Mesenchymal stem cell (in vitro differentiated cells and primary cell): Measurements from ENCODE around the gene KIF5A.

Source experiments
- DNase-seq: peaks from one replicate; pipeline ENCODE4 v3.0.0-alpha.2; 2013
- H2AFZ ChIP-seq: one replicate; pipeline ENCODE4 v1.6.1; 2013; ENCODE audit warnings: low read depth, mild to moderate bottlenecking, control low read depth, inconsistent platforms, low read length, moderate library complexity
- H2AK5ac ChIP-seq: 2 replicates; pipeline ENCODE4 v1.6.1; 2013; ENCODE audit warnings: low read length, moderate library complexity, mild to moderate bottlenecking, inconsistent platforms; ENCODE audit not compliant: severe bottlenecking
- H2BK120ac ChIP-seq: one replicate; pipeline ENCODE4 v1.6.1; 2013; ENCODE audit warnings: low read depth, mild to moderate bottlenecking, inconsistent platforms, low read length, moderate library complexity
- H2BK12ac ChIP-seq, 2 experiments: one replicate each; pipeline ENCODE4 v1.6.1; 2013; ENCODE audit warnings: inconsistent platforms in 2 of 2, low read length in 2 of 2, mild to moderate bottlenecking in 2 of 2, moderate library complexity in 2 of 2, control low read depth in 1 of 2
- H2BK15ac ChIP-seq: one replicate; pipeline ENCODE4 v1.6.1; 2013; ENCODE audit warnings: mild to moderate bottlenecking, low read depth, inconsistent platforms; ENCODE audit not compliant: poor library complexity, severe bottlenecking
- H2BK5ac ChIP-seq: 2 replicates; pipeline ENCODE4 v1.6.1; 2013; ENCODE audit warnings: low read depth, mild to moderate bottlenecking, low read length, control low read depth, inconsistent platforms; ENCODE audit not compliant: poor library complexity, severe bottlenecking
- H3K14ac ChIP-seq, 2 experiments: one replicate each; pipeline ENCODE4 v1.6.1; 2013; ENCODE audit warnings: inconsistent platforms in 2 of 2, low read length in 2 of 2, control low read depth in 1 of 2, mild to moderate bottlenecking in 1 of 2, moderate library complexity in 1 of 2
- H3K18ac ChIP-seq, 2 experiments: one replicate each; pipeline ENCODE4 v1.6.1; 2013; ENCODE audit warnings: inconsistent platforms in 2 of 2, low read length in 2 of 2, control low read depth in 1 of 2, low read depth in 1 of 2, mild to moderate bottlenecking in 1 of 2
- H3K23ac ChIP-seq, 2 experiments: one replicate each; pipeline ENCODE4 v1.6.1; 2013; ENCODE audit warnings: inconsistent platforms in 2 of 2, low read length in 2 of 2, mild to moderate bottlenecking in 2 of 2, moderate library complexity in 2 of 2, control low read depth in 1 of 2
- H3K27ac ChIP-seq: 2 replicates; pipeline ENCODE4 v1.5.1; 2013; ENCODE audit warnings: mild to moderate bottlenecking, moderate library complexity, low read length, control low read depth, inconsistent platforms; ENCODE audit not compliant: poor library complexity, severe bottlenecking
- H3K27me3 ChIP-seq, 2 experiments: 2 replicates each; pipeline versions ENCODE4 v1.6.1 to v1.7.0; 2013; ENCODE audit warnings: low read length in 2 of 2, mild to moderate bottlenecking in 2 of 2, moderate library complexity in 2 of 2, control low read depth in 1 of 2, inconsistent platforms in 1 of 2; ENCODE audit not compliant: control insufficient read depth in 1 of 2, insufficient read depth in 1 of 2
- H3K36me3 ChIP-seq, 2 experiments: 2 replicates each; pipeline versions ENCODE4 v1.6.1 to v1.7.0; 2013; ENCODE audit warnings: low read length in 2 of 2, control low read depth in 1 of 2, inconsistent platforms in 1 of 2, low read depth in 1 of 2, mild to moderate bottlenecking in 1 of 2; ENCODE audit not compliant: insufficient read depth in 2 of 2, control insufficient read depth in 1 of 2
- H3K4ac ChIP-seq, 2 experiments: one replicate each; pipeline ENCODE4 v1.6.1; 2013; ENCODE audit warnings: inconsistent platforms in 2 of 2, low read length in 2 of 2, mild to moderate bottlenecking in 2 of 2, moderate library complexity in 2 of 2, control low read depth in 1 of 2, low read depth in 1 of 2
- H3K4me1 ChIP-seq: 2 replicates; pipeline ENCODE4 v1.6.1; 2013; ENCODE audit warnings: low read depth, low read length, control low read depth; ENCODE audit not compliant: control insufficient read depth, insufficient read depth
- H3K4me2 ChIP-seq: 2 replicates; pipeline ENCODE4 v1.6.1; 2013; ENCODE audit warnings: low read length, mild to moderate bottlenecking, inconsistent platforms; ENCODE audit not compliant: poor library complexity, severe bottlenecking
- H3K4me3 ChIP-seq, 2 experiments: 2 replicates each; pipeline versions ENCODE4 v1.5.1 to v1.7.0; 2013; ENCODE audit warnings: low read length in 2 of 2, mild to moderate bottlenecking in 2 of 2, control low read depth in 1 of 2, low read depth in 1 of 2; ENCODE audit not compliant: insufficient read depth in 1 of 2
- H3K79me1 ChIP-seq: replicated peaks from 2 replicates; pipeline ENCODE4 v1.6.1; 2013; ENCODE audit warnings: mild to moderate bottlenecking, control low read depth, low read length, inconsistent platforms; ENCODE audit not compliant: poor library complexity, severe bottlenecking
- H3K9ac ChIP-seq: 2 replicates; pipeline ENCODE4 v1.7.0; 2013; ENCODE audit warnings: mild to moderate bottlenecking, low read length, moderate library complexity
- H3K9me3 ChIP-seq: 2 replicates; pipeline ENCODE4 v1.7.0; 2013; ENCODE audit warnings: mild to moderate bottlenecking, low read length; ENCODE audit not compliant: control insufficient read depth
- H4K8ac ChIP-seq: one replicate; pipeline ENCODE4 v1.6.1; 2013; ENCODE audit warnings: inconsistent platforms, mild to moderate bottlenecking, low read length, moderate library complexity
- H4K91ac ChIP-seq: one replicate; pipeline ENCODE4 v1.6.1; 2013; ENCODE audit warnings: mild to moderate bottlenecking, low read length, inconsistent platforms
- WGBS: methylation state at CpG from one replicate; pipeline ENCODE4 v1.1.7; 2013; ENCODE audit warnings: mixed read lengths; 5-methylcytosine and 5-hydroxymethylcytosine counted together

KIF5A gene

GRCh38 chr12:57624441-57625220 lies 74.8 kb downstream of the KIF5A start:
- no peak overlapping the region for H3K4me2 ChIP-seq
- no peak overlapping the region for H2AK5ac ChIP-seq
- H3K27me3 ChIP-seq, result peaks cover 95% of the 10 kb centered on the region in 2 experiments
- H4K91ac ChIP-seq, result no peak overlapping the region
- no peaks in the 10 kb centered on the region for H3K79me1 ChIP-seq
- H2AFZ ChIP-seq, result no peak overlapping the region
- H3K9me3 ChIP-seq, result no peaks in the 10 kb centered on the region
- H3K36me3 ChIP-seq, result no peaks in the 10 kb centered on the region
- no peak overlapping the region for H3K18ac ChIP-seq
- H3K27ac ChIP-seq, result no peak overlapping the region
- peaks cover 21% of the 10 kb centered on the region for H3K4me1 ChIP-seq
- WGBS, result 74% methylated on average over 8 of the region's 8 CpGs
- no peak overlapping the region for H3K4ac ChIP-seq
- H2BK12ac ChIP-seq, result no peak overlapping the region
- no peak overlapping the region for H2BK120ac ChIP-seq
- no peak overlapping the region for H3K4me3 ChIP-seq
- H2BK15ac ChIP-seq, result no peak overlapping the region
- no peak overlapping the region for H4K8ac ChIP-seq
- no peak for DNase-seq
- H3K14ac ChIP-seq, result no peak overlapping the region
- no peak overlapping the region for H3K9ac ChIP-seq
- no peak overlapping the region for H2BK5ac ChIP-seq
- H3K23ac ChIP-seq, result no peak overlapping the region

GRCh38 chr12:57625261-57626032 lies 75.6 kb downstream of the KIF5A start:
- H3K4me2 ChIP-seq, result no peak overlapping the region
- no peaks in the 10 kb centered on the region for H3K9me3 ChIP-seq
- H2BK120ac ChIP-seq, result no peak overlapping the region
- H3K9ac ChIP-seq, result no peak overlapping the region
- no peak overlapping the region for H4K91ac ChIP-seq
- H3K27me3 ChIP-seq, result peaks cover 95% of the 10 kb centered on the region in 2 experiments
- no peak overlapping the region for H3K23ac ChIP-seq
- H2BK12ac ChIP-seq, result no peak overlapping the region
- H3K4me1 ChIP-seq, result peaks cover 19% of the 10 kb centered on the region
- DNase-seq, result no peak
- no peak overlapping the region for H3K14ac ChIP-seq
- no peak overlapping the region for H2BK15ac ChIP-seq
- H4K8ac ChIP-seq, result no peak overlapping the region
- no peak overlapping the region for H2AFZ ChIP-seq
- no peak overlapping the region for H3K4ac ChIP-seq
- no peaks in the 10 kb centered on the region for H3K79me1 ChIP-seq
- WGBS, result 72% methylated on average over 12 of the region's 12 CpGs
- no peak overlapping the region for H3K4me3 ChIP-seq
- no peak overlapping the region for H2BK5ac ChIP-seq
- no peaks in the 10 kb centered on the region for H3K36me3 ChIP-seq
- H3K27ac ChIP-seq, result no peak overlapping the region
- no peak overlapping the region for H3K18ac ChIP-seq
- no peak overlapping the region for H2AK5ac ChIP-seq

- Histone ChIP-seq H2BK5ac (no peak overlapping the region), H2BK12ac (no peak overlapping the region), H3K4me3 (no peak overlapping the region), H2AFZ (no peak overlapping the region), H3K14ac (no peak overlapping the region), H3K9ac (no peak overlapping the region), H3K23ac (no peak overlapping the region), H4K91ac (no peak overlapping the region), H3K27ac (no peak overlapping the region), H3K4me2 (no peak overlapping the region), H2BK120ac (no peak overlapping the region), H2BK15ac (no peak overlapping the region), H3K4me1 (peaks cover 11% of the 10 kb centered on the region), H2AK5ac (no peak overlapping the region), H3K36me3 (no peaks in the 10 kb centered on the region), H3K9me3 (no peaks in the 10 kb centered on the region), H4K8ac (no peak overlapping the region), H3K79me1 (no peaks in the 10 kb centered on the region), H3K18ac (no peak overlapping the region), H3K4ac (no peak overlapping the region), H3K27me3 (peaks cover 95% of the 10 kb centered on the region in 2 experiments)
- DNase-seq, result no peak
- WGBS, result 42% methylated on average over 13 of the region's 13 CpGs
Observed at GRCh38 chr12:57626111-57626920, 76.5 kb downstream of the KIF5A start.
